Measurements from ENCODE around the gene NKX2-3.

NKX2-3 gene

DNA sequence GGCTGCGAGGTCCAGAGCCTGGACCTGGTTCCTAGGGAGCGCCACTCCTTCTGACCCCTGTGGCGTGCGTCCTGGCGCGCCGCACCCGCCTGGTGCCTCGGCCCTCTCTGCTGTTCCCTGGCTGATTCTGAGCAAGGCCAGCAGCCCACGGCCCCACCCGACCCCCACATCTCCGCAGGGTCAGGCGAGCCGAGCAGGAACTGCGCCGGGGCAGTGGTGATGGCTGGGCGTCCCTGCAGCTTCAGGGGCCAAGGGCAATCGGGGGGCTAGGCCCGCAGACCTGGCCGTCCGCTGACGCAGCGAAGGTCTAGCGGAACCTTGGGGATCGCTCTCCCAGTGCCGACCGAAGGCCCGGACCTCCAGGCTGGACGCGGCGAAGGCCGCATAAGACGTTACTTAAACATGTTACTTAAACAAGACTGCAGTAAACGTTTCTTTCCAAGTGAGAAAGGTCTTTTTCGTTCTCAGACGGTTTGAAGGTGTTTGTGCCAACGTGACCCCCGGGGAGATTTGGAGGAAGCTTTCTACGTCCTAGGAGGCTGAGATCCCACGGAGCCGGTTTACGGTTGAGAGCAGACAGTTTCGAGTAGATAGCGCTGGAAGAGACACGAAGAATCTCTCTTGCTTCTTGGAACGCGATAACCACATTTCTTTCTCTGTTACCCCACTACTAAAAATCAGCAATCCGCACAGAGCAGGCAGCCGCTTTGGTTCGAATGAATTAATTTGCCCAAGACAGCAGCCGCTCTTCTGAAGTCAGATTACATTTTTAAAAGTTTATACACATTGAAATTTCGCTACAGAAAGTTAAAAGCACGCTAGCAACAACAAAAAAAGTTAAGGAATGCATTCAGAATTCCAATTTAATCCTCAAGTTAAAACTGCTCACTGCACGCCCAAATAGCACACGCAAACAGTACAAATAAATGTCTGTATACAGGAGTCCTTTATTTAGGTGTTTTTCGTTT is 4.9 kb upstream of the NKX2-3 start:
- DNase-seq, result peak; percentile 51

- peak; percentile 58 for DNase-seq
Measured at GRCh38 chr10:99528494-99529441, 4.0 kb upstream of the NKX2-3 start.

DNA sequence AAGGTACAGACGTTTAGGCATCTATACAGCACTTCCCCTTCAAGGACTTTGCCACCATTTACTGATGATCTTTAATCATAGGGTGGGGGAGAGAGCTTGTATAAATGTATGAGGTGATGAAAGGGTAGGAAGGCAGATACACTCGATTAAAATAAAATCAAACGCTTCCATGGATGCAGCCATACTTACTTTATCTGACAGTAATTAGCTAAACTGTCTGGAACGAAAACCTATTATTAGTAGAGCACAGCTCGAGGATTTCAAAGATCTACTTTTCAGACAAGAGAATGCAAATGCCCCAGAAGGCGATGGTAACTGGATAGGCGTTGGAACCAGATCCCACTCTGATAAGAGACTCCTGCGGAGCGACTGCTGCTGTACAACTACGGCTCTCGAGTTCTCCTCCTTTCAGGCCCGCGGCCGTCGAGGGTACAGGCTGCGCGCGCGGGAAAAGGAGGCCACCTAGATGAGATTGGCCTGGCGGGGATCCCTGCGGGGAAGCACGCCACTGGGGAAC is 3.1 kb upstream of the NKX2-3 start:
- no peak for DNase-seq

GRCh38 chr10:99530108-99531025 is 2.4 kb upstream of the NKX2-3 start:
- DNase-seq, result no peak

DNA sequence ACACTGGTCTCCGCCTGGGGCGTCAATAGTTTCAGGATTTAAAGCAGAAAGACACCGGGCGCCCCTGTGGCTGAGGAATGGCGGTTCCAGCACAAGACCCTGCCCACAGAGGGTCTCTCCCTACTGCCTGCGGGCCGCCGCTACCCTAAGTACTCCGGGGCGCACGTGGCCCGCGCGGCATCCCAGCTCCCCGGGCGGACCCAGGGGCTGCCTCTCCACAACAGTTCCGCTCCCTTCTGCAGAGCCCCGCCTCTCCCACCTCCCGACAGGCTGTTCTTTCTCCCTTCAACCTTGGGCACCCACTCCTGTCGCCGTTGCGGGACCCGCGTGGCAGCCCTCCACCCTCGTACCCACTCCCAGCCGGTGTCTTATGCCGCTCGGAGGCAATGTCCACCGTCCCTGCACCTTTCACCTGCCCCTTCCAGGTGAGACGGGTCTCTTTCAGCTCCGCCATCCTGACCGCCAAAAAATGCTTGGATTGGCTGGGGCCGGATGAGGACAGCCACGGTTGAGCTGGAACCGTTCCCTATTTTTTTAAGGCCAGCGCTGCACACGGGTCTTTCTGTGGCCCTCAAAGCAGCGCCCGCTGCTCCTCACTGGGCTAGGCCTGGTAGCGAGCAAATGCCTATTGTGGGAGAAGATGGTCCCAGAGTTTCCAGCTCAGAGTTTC is 1.6 kb upstream of the NKX2-3 start:
- DNase-seq, result no peak

DNA sequence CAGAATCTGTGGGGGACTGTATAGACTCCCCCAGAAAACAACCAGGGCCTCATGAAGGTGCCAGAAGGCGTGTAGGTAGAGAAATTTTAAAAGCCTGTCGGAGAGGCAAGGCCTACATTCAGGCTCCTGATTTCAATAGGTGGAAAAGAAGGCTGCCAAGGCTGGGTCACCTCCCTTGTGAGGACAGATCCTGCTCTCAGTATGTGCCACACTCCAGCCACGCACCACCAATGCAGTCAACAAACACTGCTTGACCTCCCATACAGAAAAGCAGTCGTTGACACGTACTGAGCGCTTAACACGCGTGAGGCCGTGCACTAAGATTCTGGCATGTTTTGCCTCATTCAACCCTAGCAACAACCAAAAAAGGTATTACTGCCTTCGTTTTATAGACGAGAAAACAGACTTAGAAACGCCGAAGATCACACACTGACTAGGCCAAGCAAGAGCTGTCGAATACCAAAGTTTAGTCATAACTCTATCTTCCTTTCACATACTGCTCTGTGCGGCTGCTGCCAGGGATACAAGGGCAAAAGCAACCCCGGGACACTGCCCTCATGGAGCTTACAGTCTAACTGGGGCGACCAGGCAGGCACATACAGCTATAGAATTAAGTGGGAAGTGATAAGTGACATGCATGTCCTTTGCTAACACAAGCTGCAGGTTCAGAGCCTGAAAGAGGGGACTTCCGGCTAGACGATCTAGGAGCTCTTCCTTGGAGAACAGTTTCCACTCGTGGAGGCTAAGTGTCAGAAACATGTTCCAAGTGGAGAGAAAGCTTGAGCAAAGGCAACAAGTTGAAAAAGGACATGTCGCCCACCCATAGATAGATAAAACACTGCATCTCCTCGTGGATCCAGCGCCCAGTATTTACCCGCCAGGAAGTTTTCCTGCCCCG is 797 bp upstream of the NKX2-3 start:
- no peak for DNase-seq

DNA sequence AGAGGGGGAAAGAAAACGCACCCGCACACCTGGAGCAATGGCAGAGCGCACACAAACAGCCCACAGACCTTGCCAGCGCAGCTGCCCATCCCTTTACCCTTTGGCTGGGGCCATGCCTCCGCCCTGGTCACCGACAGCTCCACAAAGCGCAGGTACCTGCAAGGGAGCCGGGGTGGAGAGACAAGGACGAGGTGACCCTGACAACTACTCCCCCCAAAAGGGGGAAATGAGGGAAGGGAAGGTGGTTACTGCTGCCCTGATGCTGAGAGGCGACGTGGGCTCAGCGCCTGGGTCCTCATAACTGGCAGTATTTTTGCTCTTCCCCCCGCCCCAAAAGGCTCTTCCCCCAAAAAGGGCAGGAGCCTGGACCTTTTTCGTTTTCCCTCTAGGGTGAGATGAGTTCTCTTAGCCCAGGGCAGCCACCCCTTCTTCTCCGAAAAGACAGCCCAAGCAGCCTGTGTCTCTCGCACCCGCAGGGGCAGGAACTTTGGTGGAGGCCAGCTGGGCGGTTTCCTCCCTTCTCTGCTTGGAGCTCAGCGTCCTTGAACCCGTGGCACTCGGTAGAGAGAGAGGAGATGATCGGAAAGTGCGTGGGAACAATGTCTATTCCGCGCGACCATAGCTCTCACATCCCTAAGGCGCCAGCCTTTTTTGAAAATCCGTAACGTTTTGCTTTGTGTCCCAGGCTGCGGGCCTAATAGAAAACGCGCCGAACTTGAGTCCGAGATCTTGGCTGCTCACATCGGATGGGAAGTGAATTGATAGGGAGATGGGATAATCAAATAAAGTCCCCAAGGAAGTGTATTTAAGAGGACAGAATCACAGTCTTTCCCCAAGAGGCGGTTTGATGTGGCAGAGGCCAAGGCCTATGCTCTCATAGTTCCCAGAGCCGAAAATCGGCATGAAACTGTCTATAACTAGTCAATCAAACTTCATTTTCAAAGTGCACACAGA is 1.0 kb downstream of the NKX2-3 start:
- DNase-seq, result no peak

GRCh38 chr10:99534450-99534938 is 1.8 kb downstream of the NKX2-3 start:
- no peak for DNase-seq

DNA sequence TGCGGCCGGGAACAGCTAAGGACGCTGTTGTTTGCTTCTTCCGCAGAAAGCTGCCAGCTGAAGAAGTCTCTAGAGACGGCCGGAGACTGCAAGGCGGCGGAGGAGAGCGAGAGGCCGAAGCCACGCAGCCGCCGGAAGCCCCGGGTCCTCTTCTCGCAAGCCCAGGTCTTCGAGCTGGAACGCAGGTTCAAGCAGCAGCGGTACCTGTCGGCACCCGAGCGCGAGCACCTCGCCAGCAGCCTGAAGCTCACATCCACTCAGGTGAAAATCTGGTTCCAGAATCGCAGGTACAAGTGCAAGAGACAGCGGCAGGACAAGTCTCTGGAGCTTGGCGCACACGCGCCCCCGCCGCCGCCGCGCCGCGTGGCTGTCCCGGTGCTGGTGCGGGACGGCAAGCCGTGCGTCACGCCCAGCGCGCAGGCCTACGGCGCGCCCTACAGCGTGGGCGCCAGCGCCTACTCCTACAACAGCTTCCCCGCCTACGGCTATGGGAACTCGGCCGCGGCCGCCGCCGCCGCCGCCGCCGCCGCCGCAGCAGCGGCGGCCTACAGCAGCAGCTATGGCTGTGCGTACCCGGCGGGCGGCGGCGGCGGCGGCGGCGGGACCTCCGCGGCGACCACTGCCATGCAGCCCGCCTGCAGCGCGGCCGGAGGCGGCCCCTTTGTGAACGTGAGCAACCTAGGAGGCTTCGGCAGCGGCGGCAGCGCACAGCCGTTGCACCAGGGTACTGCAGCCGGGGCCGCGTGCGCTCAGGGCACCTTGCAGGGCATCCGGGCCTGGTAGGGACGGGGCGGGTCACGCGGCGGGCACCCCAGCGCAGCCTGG is 2.4 kb downstream of the NKX2-3 start:
- no peak for DNase-seq

DNA sequence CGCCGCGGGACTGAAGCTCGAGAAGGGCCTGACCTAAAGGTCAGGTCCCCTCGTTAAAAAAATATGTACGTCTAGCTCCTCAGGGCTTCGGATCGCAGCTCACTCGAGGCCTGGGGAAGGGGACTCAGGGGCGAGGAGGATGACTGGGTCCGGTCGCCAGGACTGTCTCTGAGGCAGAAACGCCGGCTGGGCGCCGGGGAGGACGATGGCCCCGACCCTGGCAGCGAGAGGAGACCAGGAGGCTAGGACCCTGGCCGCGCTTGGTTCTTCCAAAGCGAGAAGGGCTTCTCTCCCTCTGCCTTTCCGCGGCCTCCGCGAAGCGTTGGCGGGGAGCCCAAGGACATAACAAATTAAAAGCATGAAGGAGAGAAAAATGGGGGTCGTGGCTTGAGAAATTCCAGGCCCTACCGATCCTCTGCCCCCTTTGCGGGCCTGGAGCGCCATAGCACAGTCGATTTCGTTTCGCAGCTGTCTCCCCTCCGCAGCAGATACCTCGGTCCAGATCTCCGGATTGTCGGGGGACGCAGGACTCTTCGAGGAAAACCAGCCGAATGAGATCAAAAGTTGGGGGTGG is 3.1 kb downstream of the NKX2-3 start:
- DNase-seq, result no peak

GRCh38 chr10:99536338-99537085 is 3.8 kb downstream of the NKX2-3 start:
- DNase-seq, result no peak

DNA sequence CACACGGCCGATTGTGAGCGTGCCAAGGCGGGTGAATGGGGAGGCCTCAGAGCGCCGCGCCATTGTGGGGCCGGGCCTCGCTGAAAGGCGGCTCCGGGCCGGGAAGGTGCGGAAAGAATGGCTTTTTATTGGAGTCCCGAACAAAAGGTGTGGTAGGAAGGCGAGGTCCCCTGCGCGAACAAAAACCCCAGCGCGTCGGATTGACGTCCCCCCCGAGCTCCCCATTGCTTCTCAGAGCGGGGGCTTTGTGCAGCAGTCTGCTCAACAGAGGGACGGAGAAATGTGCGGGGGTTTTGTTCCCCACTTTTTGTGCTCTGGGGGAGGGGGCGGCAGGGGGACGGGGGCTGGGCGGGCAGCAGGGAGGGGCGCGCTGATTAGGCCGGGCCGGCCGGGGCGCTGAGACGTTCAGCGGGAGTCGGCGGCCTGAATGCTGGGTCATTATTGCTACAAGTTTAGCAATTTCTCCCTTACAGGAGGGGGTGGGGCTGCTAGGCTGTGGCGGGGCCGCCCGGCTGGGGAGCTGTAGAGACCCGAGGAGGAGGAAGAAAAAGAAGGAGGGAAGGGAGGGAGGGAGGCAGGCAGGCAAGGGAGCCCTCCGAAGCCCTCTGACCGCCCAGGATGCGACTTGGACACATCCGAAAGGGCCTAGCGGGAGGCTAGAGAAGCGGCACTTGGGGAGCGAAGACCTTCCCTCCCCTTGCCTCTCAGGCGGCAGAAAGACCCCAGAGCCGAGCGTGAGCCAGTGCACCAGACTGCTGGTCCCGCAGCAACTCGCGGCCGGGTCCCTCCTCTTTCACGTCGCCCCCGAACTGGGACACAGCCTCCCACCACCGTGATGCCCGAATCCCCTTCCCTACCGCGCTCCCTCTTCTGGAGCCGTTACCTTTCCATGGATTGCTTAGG is 4.6 kb downstream of the NKX2-3 start:
- DNase-seq, result no peak

GRCh38 chr10:99537989-99538917 is 5.5 kb downstream of the NKX2-3 start:
- no peak for DNase-seq

- DNase-seq, result no peak
Measured at GRCh38 chr10:99539120-99539519, 6.4 kb downstream of the NKX2-3 start.

DNA sequence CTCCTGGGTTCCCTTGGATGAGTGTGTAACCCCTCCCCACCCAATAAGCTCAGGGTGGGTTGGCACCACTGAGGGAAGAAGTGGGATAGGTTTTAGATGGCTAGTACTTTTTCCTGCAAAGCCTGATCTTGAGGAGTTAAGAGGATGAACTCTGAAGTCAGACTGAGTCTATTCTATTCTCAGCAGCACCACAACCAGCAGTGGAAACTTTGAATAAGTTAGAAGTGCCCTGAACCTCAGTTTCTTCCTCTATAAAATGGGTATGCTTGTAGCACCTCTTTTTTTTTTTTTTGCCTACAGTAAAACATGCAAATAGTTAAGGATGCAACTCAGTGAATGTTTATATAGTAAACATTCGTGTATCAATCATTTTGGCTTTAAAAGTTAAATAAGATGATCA is 7.1 kb downstream of the NKX2-3 start:
- DNase-seq, result no peak

Measured in NCI-H510A treated with DMSO at 0.1 percent for 48 hours (cell line).